SIG-M5 (cell line): ENCODE measurements around the gene TEAD4.

ENCODE experiments used
- DNase-seq: peaks from one replicate; lab custom pipeline; 2025; lab: John Stamatoyannopoulos, UW

TEAD4 gene

DNA sequence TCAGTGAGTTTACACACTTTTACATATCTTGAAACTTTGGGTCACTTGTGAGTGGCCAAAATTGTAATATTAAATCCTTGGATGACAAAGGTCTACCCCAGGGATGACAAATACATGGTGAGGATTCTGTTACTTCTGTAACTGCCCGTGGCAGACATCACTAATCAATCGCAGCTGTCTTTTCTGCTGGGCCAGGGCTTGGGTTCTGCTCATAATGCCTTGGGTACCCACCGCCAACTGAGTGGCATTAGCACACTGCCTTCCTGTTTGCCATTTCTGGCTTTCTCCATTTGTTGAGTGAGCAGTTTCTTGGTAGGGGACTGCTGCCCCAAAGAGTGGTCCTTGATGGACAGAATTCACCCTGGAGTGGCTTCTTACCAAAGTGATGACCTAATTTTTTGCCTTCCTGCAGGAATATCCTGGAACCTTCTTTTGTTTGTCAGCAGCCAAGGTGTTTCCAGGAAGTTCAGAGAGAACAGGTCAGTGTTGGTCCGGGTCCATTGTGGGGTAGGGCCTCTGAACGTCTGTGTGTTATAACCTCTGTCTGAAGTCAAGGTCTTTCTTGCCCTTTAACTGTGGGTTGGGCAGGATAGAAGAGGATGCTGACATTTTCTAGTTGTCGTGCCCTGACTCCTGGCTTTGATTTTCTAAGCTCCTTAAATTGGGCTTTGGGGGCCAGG, 124.2 kb downstream of the TEAD4 start:
- no peak for DNase-seq

- no peak for DNase-seq
These were observed 124.7 kb downstream of the TEAD4 start for GRCh38 chr12:3083921-3084347.

- no peak for DNase-seq
These were observed 125.5 kb downstream of the TEAD4 start for GRCh38 chr12:3084742-3085141.

GRCh38 chr12:3085341-3086139, 126.3 kb downstream of the TEAD4 start:
- DNase-seq: no peak

DNA sequence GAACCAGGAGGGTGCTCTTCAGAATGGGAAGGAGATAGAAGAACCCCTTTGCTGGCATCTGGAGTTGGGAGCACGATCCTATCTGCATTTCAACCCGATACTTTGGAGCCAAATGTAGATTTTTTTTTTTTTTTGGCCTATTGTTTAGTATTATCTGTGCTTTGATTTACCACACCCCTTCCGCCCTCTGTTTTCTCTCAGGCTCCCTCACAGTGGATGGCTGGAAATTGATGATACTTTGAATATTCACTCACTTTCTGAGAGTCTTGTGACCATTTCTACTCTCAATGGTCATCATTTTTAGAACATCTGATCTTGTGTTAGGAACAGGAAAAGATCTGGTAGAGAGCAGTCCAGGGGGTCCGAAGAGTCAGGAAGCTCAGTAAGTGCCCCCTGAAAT, 127.0 kb downstream of the TEAD4 start:
- no peak for DNase-seq

- DNase-seq: no peak
These were observed 127.6 kb downstream of the TEAD4 start for GRCh38 chr12:3086729-3087323.

GRCh38 chr12:3087758-3088650, 128.8 kb downstream of the TEAD4 start:
- DNase-seq: no peak

DNA sequence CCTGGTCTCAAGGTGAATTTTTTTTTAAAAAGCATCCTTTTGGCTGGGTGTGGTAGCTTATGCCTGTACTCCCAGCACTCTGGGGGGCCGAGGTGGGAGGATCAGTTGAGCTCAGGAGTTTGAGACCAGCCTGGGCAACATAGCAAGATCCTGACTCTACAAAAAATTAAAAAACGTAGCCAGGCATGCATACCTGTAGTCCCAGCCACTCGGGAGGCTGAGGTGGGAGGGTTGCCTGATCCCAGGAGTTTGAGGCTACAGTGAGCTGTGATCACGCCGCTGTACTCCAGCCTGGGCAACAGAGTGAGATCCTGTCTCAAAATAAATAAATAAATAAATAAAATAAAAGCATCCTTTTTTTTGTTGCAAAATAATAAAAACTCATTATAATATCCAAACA, 130.4 kb downstream of the TEAD4 start:
- DNase-seq: no peak
